CD14-positive monocyte (primary cell): ENCODE results near the gene ASRGL1. TPM values are rescaled to one million over a fixed set of nuclear protein-coding genes. Genes with fewer than 3 reads are reported as not detected.

Source experiments
- DNase-seq, 3 donors: peaks; one replicate each; pipeline ENCODE4 v3.0.0-alpha.2; 2011 to 2022
- H2AFZ ChIP-seq: 2 replicates; pipeline ENCODE4 v1.6.0; 2012; ENCODE audit warnings: mild to moderate bottlenecking, low read depth, low read length, inconsistent platforms; ENCODE audit not compliant: insufficient read depth, poor library complexity, severe bottlenecking
- H3K27ac ChIP-seq, 2 donors: 1 replicate in 1 of 2; 2 replicates in 1 of 2; pipeline ENCODE4 v1.5.1; 2012 to 2013; ENCODE audit warnings: low read length in 2 of 2, control low read depth in 1 of 2, inconsistent platforms in 1 of 2, low read depth in 1 of 2, mild to moderate bottlenecking in 1 of 2
- H3K27me3 ChIP-seq, 2 donors: one replicate each; pipeline versions ENCODE4 v1.6.0 to v1.6.1; 2011 to 2013; ENCODE audit warnings: low read length in 2 of 2; ENCODE audit not compliant: control insufficient read depth in 2 of 2, insufficient read depth in 2 of 2
- H3K36me3 ChIP-seq, 2 donors: replicated peaks in 1 of 2; 1 replicate in 1 of 2; 2 replicates in 1 of 2; pipeline versions ENCODE4 v1.5.1 to v1.6.1; 2012 to 2013; ENCODE audit warnings: low read length in 2 of 2, control low read depth in 1 of 2, inconsistent platforms in 1 of 2, mild to moderate bottlenecking in 1 of 2; ENCODE audit not compliant: insufficient read depth in 2 of 2, control insufficient read depth in 1 of 2
- H3K4me1 ChIP-seq, 2 donors: 1 replicate in 1 of 2; 2 replicates in 1 of 2; pipeline versions ENCODE4 v1.5.1 to v1.6.1; 2012 to 2013; ENCODE audit warnings: low read length in 2 of 2, control low read depth in 1 of 2, inconsistent platforms in 1 of 2, mild to moderate bottlenecking in 1 of 2, moderate library complexity in 1 of 2; ENCODE audit not compliant: insufficient read depth in 2 of 2, control insufficient read depth in 1 of 2
- H3K4me2 ChIP-seq: replicated peaks from 2 replicates; pipeline ENCODE3; 2012; ENCODE audit warnings: low read length, moderate library complexity, mild to moderate bottlenecking; ENCODE audit not compliant: poor library complexity, severe bottlenecking; ENCODE audit errors: extremely low read depth
- H3K4me3 ChIP-seq, 3 experiments: fragments of 200-600 bp in 1 of 3; sonication (generic) in 1 of 3; replicated peaks in 1 of 3; 1 replicate in 2 of 3; 2 replicates in 1 of 3; pipeline ENCODE4 v1.5.1; 2011 to 2013; ENCODE audit warnings: low read length in 3 of 3, mild to moderate bottlenecking in 3 of 3, control low read depth in 2 of 3, low read depth in 2 of 3, inconsistent platforms in 1 of 3, moderate library complexity in 1 of 3
- H3K79me2 ChIP-seq: 2 replicates; pipeline ENCODE4 v1.6.0; 2012; ENCODE audit warnings: mild to moderate bottlenecking, control low read depth, inconsistent platforms, low read length, moderate library complexity; ENCODE audit not compliant: insufficient read depth
- H3K9ac ChIP-seq: 2 replicates; pipeline ENCODE4 v1.6.0; 2017; ENCODE audit warnings: low read length, mild to moderate bottlenecking; ENCODE audit not compliant: insufficient read depth, poor library complexity, severe bottlenecking
- H3K9me3 ChIP-seq, 2 donors: replicated peaks in 1 of 2; 1 replicate in 1 of 2; 2 replicates in 1 of 2; pipeline versions ENCODE4 v1.5.1 to v1.6.1; 2012 to 2013; ENCODE audit warnings: low read length in 2 of 2, control low read depth in 1 of 2; ENCODE audit not compliant: control insufficient read depth in 1 of 2, insufficient read depth in 1 of 2
- H4K20me1 ChIP-seq: 2 replicates; pipeline ENCODE4 v1.6.0; 2012; ENCODE audit warnings: mild to moderate bottlenecking, low read length, control low read depth, moderate library complexity; ENCODE audit not compliant: insufficient read depth
- H3K27ac Mint-ChIP-seq, 7 donors: one replicate each; pipeline ENCODE4 v1.8.0; 2020; ENCODE audit warnings: mild to moderate bottlenecking in 7 of 7, mixed read lengths in 7 of 7, moderate library complexity in 6 of 7, inconsistent platforms in 2 of 7
- H3K27me3 Mint-ChIP-seq, 3 donors: one replicate each; pipeline ENCODE4 v1.8.0; 2021 to 2022; ENCODE audit warnings: low read depth in 3 of 3, mild to moderate bottlenecking in 3 of 3, mixed read lengths in 3 of 3, moderate library complexity in 3 of 3, inconsistent platforms in 1 of 3
- H3K36me3 Mint-ChIP-seq, 2 donors: one replicate each; pipeline ENCODE4 v1.8.0; 2020; ENCODE audit warnings: mixed read lengths in 2 of 2, inconsistent platforms in 1 of 2, mild to moderate bottlenecking in 1 of 2
- H3K4me1 Mint-ChIP-seq: one replicate; pipeline ENCODE4 v1.8.0; 2020; ENCODE audit warnings: mild to moderate bottlenecking, mixed read lengths
- H3K4me3 Mint-ChIP-seq, 2 donors: one replicate each; pipeline ENCODE4 v1.8.0; 2020; ENCODE audit warnings: mild to moderate bottlenecking in 2 of 2, mixed read lengths in 2 of 2, moderate library complexity in 1 of 2
- H3K9me3 Mint-ChIP-seq, 7 donors: one replicate each; pipeline ENCODE4 v1.8.0; 2020 to 2022; ENCODE audit warnings: mixed read lengths in 7 of 7, mild to moderate bottlenecking in 6 of 7, moderate library complexity in 6 of 7, inconsistent platforms in 2 of 7
- WGBS: methylation state at CpG from one replicate; pipeline ENCODE4 v1.1.5; 2013; ENCODE audit warnings: missing lambda C conversion rate; ENCODE audit not compliant: insufficient coverage; 5-methylcytosine and 5-hydroxymethylcytosine counted together
- intact Hi-C, 2 donors: fragments of 100-400 bp; cut with micrococcal nuclease; formaldehyde crosslinking; loops; one replicate each; pipeline versions ENCODE4 v1.15.0 to v1.15.1; 2023
- polyA plus RNA-seq, 3 donors: library from polyadenylated mRNA; depleted of rRNA in 1 of 3; unstranded in 2 of 3; stranded (reverse) in 1 of 3; fragments of 300-500 nt in 2 of 3; fragments of >200 nt in 1 of 3; fragmentation: Illumina TruSeq in 2 of 3; gene quantifications; 1 replicate in 2 of 3; 2 replicates in 1 of 3; pipeline ENCODE4 v1.2.3, GENCODE V29; 2012 to 2021
- TF ChIP-seq, protein P1 (sequence below): fragments of 200-600 bp; IDR thresholded peaks from one replicate; pipeline ENCODE4 v1.8.0; 2022; ENCODE audit warnings: antibody characterized with exemption, mild to moderate bottlenecking

The ASRGL1 gene
- polyA plus RNA-seq, 3 donors, result 22.3 to 57.8 (median 50.6) TPM

DNA sequence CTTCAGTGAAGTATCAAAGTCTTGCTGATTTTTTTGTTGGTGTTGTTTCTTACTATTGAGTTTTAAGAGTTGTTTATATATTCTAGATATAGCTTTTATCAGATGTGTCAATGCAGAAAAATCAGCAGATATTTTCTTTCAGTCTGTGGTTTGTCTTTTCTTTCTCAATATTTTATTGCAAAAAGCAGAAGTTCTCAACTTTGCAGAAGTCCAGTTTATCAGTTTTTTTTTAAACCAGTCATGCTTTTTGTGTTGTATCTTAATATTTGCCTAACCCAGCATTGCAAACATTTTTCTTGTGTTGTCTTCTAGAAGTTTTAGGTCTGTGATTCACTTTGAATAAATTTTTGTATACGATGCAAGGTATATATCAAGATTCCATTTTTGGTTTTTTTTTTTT is 7.0 kb downstream of the ASRGL1 start:
- TF ChIP-seq, protein P1, sequence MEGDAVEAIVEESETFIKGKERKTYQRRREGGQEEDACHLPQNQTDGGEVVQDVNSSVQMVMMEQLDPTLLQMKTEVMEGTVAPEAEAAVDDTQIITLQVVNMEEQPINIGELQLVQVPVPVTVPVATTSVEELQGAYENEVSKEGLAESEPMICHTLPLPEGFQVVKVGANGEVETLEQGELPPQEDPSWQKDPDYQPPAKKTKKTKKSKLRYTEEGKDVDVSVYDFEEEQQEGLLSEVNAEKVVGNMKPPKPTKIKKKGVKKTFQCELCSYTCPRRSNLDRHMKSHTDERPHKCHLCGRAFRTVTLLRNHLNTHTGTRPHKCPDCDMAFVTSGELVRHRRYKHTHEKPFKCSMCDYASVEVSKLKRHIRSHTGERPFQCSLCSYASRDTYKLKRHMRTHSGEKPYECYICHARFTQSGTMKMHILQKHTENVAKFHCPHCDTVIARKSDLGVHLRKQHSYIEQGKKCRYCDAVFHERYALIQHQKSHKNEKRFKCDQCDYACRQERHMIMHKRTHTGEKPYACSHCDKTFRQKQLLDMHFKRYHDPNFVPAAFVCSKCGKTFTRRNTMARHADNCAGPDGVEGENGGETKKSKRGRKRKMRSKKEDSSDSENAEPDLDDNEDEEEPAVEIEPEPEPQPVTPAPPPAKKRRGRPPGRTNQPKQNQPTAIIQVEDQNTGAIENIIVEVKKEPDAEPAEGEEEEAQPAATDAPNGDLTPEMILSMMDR, result no peak
- peaks cover 0 to 2% (median 2%) of the 10 kb centered on the region in 3 donors for H3K27me3 Mint-ChIP-seq
- Histone ChIP-seq H3K27me3 (no peaks in the 10 kb centered on the region), H3K4me3 (peak overlapping the region; percentile 16 to 70 (median 25)), H3K4me1 (peaks cover 44 to 50% of the 10 kb centered on the region in 2 donors), H2AFZ (no peak overlapping the region), H3K79me2 (peaks cover 79% of the 10 kb centered on the region), H4K20me1 (no peaks in the 10 kb centered on the region), H3K9ac (peak overlapping the region; percentile 35), H3K36me3 (no peaks in the 10 kb centered on the region), H3K27ac (peak overlapping the region; percentile 84 to 87), H3K4me2 (peak overlapping the region; percentile 64), H3K9me3 (no peaks in the 10 kb centered on the region)
- peak overlapping the region; percentile 50 to 79 for H3K4me3 Mint-ChIP-seq
- peaks cover 62% of the 10 kb centered on the region for H3K4me1 Mint-ChIP-seq
- H3K36me3 Mint-ChIP-seq, result peaks cover 2 to 15% of the 10 kb centered on the region in 2 donors
- H3K27ac Mint-ChIP-seq, result peak overlapping the region; percentile 86 to 96 (median 94)
- peak; percentile 55 to 75 (median 57) for DNase-seq
- WGBS, result no CpG with 5 or more reads among the region's 1 CpG
- H3K9me3 Mint-ChIP-seq, result no peaks in the 10 kb centered on the region
- intact Hi-C loops, result no loop called here

DNA sequence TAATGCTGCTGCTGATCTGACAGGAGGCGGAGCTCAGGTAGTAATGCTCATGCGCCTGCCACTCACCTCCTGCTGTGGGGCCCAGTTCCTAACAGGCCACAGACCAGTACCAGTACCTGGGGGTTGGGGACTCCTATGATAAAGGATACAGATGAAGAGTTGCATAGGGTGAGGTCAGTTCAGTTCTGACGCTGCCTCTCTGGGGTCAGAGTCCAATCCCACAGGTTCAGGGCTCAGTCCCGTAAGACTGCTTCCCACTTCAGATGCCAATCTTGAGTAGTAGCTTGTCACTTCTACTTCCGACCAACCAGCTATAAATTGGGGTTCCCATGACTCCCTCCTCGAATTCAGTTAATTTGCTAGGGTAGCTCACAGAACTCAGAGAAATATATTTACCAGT is 8.6 kb downstream of the ASRGL1 start:
- Histone ChIP-seq H3K9me3 (no peaks in the 10 kb centered on the region), H4K20me1 (no peaks in the 10 kb centered on the region), H3K9ac (no peak overlapping the region), H3K4me1 (peaks cover 33 to 34% of the 10 kb centered on the region in 2 donors), H3K27ac (peak overlapping the region in 1 of 2 donors; percentile 84), H2AFZ (no peak overlapping the region), H3K27me3 (no peaks in the 10 kb centered on the region), H3K4me3 (no peak overlapping the region), H3K4me2 (no peak overlapping the region), H3K36me3 (no peaks in the 10 kb centered on the region), H3K79me2 (peaks cover 83% of the 10 kb centered on the region)
- WGBS, result 88% methylated on average over 2 of the region's 6 CpGs
- no peak for DNase-seq
- H3K27me3 Mint-ChIP-seq, result peaks cover 0 to 2% (median 2%) of the 10 kb centered on the region in 3 donors
- peaks cover 2 to 18% of the 10 kb centered on the region in 2 donors for H3K36me3 Mint-ChIP-seq
- no peaks in the 10 kb centered on the region for H3K9me3 Mint-ChIP-seq
- H3K27ac Mint-ChIP-seq, result peak overlapping the region in 5 of 7 donors; percentile 19 to 96 (median 93)
- H3K4me1 Mint-ChIP-seq, result peaks cover 52% of the 10 kb centered on the region
- H3K4me3 Mint-ChIP-seq, result no peak overlapping the region
- intact Hi-C loops, result no loop called here
- TF ChIP-seq, protein P1, result no peak
